OCI-M2 (cell line): ENCODE measurements around the gene MYH11.
"Not testable (repeated sequence)": the region's sequence is repeated elsewhere in the genome, so short reads cannot be mapped to it uniquely, and the experiment has no call there.

Experiments
- DNase-seq: peaks from one replicate; lab custom pipeline; 2025; ENCODE audit not compliant: unreplicated experiment; lab: John Stamatoyannopoulos, UW

The MYH11 gene

GRCh38 chr16:15811481-15812400 lies 45.1 kb downstream of the MYH11 start:
- DNase-seq, result peak; percentile 26

- no peak for DNase-seq
Observed at GRCh38 chr16:15810949-15811348, 45.9 kb downstream of the MYH11 start.

GRCh38 chr16:15810411-15810810 lies 46.4 kb downstream of the MYH11 start:
- DNase-seq, result no peak

GRCh38 chr16:15809297-15809696 lies 47.5 kb downstream of the MYH11 start:
- not testable (repeated sequence) for DNase-seq

GRCh38 chr16:15808071-15808470 lies 48.8 kb downstream of the MYH11 start:
- no peak for DNase-seq

- no peak for DNase-seq
Observed at GRCh38 chr16:15807603-15808009, 49.2 kb downstream of the MYH11 start.

GRCh38 chr16:15803618-15804017 lies 53.2 kb downstream of the MYH11 start:
- no peak for DNase-seq

- no peak for DNase-seq
Observed at GRCh38 chr16:15799851-15800495, 56.9 kb downstream of the MYH11 start.

- no peak for DNase-seq
Observed at GRCh38 chr16:15798671-15799070, 58.2 kb downstream of the MYH11 start.

GRCh38 chr16:15796885-15797284 lies 59.9 kb downstream of the MYH11 start:
- DNase-seq, result no peak

- DNase-seq, result no peak
Observed at GRCh38 chr16:15795615-15796014, 61.2 kb downstream of the MYH11 start.

GRCh38 chr16:15792563-15792971 lies 64.3 kb downstream of the MYH11 start:
- no peak for DNase-seq

- DNase-seq, result no peak
Observed at GRCh38 chr16:15790458-15790857, 66.4 kb downstream of the MYH11 start.

- not testable (repeated sequence) for DNase-seq
Observed at GRCh38 chr16:15789816-15790215, 67.0 kb downstream of the MYH11 start.

GRCh38 chr16:15788846-15789239 lies 68.0 kb downstream of the MYH11 start:
- DNase-seq, result no peak

- no peak for DNase-seq
Observed at GRCh38 chr16:15786501-15786900, 70.3 kb downstream of the MYH11 start.

- DNase-seq, result no peak
Observed at GRCh38 chr16:15785386-15786059, 71.3 kb downstream of the MYH11 start.

- DNase-seq, result no peak
Observed at GRCh38 chr16:15783985-15784384, 72.8 kb downstream of the MYH11 start.

GRCh38 chr16:15782573-15783365 lies 74.1 kb downstream of the MYH11 start:
- no peak for DNase-seq

GRCh38 chr16:15781650-15782049 lies 75.2 kb downstream of the MYH11 start:
- DNase-seq, result no peak

- no peak for DNase-seq
Observed at GRCh38 chr16:15780805-15781204, 76.0 kb downstream of the MYH11 start.
